Epithelial cell of proximal tubule (primary cell): Measurements from ENCODE around the gene NCOA4. TPM values are rescaled to one million over a fixed set of nuclear protein-coding genes. Genes with fewer than 3 reads are reported as not detected.

ENCODE experiments used
- DNase-seq: peaks from one replicate; pipeline ENCODE4 v3.0.0-alpha.2; 2011; ENCODE audit warnings: low read depth
- H3K4me3 ChIP-seq: 2 replicates; pipeline ENCODE4 v1.5.1; 2011; ENCODE audit warnings: low read depth, mild to moderate bottlenecking, low read length
- CTCF ChIP-seq: conservative IDR thresholded peaks from 2 replicates; pipeline ENCODE4 v1.5.1; 2012; ENCODE audit warnings: low read depth, mild to moderate bottlenecking, low read length
- total RNA-seq: library from RNA; depleted of rRNA; stranded (reverse); fragments of >200 nt; gene quantifications from 2 replicates; pipeline ENCODE4 v1.2.3, GENCODE V29; 2015

NCOA4 gene
- total RNA-seq, 1 donor from 2014 or later = 90.2 TPM

GRCh38 chr10:46073564-46073963, 43.1 kb upstream of the NCOA4 start:
- DNase-seq = no peak
- no peak overlapping the region for H3K4me3 ChIP-seq
- no peak for TF ChIP-seq CTCF

- H3K4me3 ChIP-seq = no peak overlapping the region
- TF ChIP-seq CTCF = no peak
- DNase-seq = no peak
Observed at GRCh38 chr10:46070749-46071148, 40.3 kb upstream of the NCOA4 start.

DNA sequence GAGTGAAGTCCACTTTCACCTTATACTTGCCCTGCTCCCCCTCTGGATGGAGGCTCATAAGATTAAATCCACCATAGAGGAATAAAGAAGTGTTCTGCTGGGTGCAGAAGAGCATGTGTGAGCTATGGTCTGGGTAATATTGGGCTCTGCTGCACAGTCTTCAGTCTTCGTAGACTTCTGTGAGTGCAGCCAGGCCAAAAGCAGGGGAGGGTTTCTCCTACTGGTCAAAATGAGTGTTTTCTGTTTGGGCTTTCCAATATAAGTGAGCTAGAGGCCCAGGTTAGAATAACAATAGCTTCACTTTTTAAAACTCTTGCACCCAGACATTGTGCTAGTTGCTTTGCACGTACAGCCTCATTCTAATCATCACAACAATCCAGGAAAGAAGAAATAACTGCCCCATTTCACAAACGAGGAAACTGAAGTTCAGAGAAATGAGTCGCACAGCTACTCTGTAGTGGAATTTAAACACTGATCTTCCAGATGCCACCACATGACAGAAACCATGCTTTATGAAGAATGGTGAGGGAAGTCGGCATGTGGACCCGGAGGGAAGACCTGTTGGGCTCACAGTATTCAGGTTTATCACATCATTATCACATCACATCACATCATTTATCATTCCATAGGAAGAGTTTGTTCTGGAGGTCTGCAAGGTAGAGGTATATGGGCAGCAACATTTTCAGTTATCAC, 39.5 kb upstream of the NCOA4 start:
- no peak for TF ChIP-seq CTCF

DNA sequence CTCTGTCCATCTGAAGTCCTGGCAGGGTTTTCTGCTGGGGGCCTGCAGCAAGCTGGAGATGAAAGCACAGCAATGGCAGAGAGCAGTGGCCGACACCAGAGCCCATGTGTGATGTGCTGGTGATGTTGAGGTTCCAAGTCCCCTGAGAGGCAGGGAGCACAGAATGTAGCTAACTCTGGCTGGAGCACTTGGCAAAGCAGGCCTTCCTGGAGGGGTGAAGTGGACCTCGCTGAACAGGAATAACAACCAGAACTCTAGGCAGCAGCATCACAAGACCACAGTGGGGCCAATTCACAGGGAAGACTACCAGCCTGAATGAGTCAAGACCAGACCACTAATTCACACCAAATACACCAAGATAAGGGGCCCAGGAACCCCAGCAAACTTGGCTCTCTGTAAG, 38.5 kb upstream of the NCOA4 start:
- no peak overlapping the region for H3K4me3 ChIP-seq
- no peak for DNase-seq
- TF ChIP-seq CTCF = no peak

More for the DNA sequence above, 39.5 kb upstream of the NCOA4 start:
- no peak for DNase-seq
- H3K4me3 ChIP-seq = no peak overlapping the region

DNA sequence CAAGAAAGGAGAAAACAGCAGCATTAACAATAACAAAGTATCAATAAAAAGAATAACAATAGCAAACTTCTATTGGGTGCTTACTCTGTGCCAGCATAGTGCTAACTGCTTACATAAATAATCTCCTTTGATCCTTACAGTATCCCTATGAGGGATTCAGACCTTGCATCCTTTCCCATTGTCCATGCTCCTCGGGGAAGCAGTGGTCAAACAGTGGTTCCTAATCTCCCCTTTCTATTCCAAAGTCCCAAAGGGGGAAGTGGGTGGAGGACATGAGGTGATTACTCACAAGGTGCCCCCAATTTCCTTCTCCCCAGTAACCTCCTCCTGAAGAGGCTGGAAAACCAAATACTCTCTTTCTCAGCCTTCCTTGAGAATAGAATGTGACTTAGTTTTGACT, 37.7 kb upstream of the NCOA4 start:
- no peak for TF ChIP-seq CTCF

GRCh38 chr10:46064269-46064817, 33.9 kb upstream of the NCOA4 start:
- TF ChIP-seq CTCF = no peak
- no peak for DNase-seq
- no peak overlapping the region for H3K4me3 ChIP-seq

More for the DNA sequence above, 37.7 kb upstream of the NCOA4 start:
- DNase-seq = no peak
- H3K4me3 ChIP-seq = no peak overlapping the region
